Breast epithelium (tissue), 4 donors: ENCODE measurements around the gene LAP3. TPM values are rescaled to one million over a fixed set of nuclear protein-coding genes. Genes with fewer than 3 reads are reported as not detected.
A peak's percentile ranks its signal among the peaks of the same experiment; 100 is the strongest.

Source experiments
- DNase-seq, 2 donors: peaks; one replicate each; pipeline ENCODE4 v3.0.0-alpha.2; 2019; ENCODE audit warnings: low spot score in 2 of 2
- H3K27ac ChIP-seq, 2 donors: fragments of 200-600 bp; sonication (generic) in 1 of 2; one replicate each; pipeline ENCODE4 v1.5.1; 2016 to 2019; ENCODE audit warnings: mild to moderate bottlenecking in 1 of 2
- H3K27me3 ChIP-seq, 2 donors: fragments of 200-600 bp; sonication (generic) in 1 of 2; one replicate each; pipeline versions ENCODE4 v1.5.1 to v1.6.0; 2017 to 2019; ENCODE audit warnings: control low read depth in 1 of 2, mild to moderate bottlenecking in 1 of 2
- H3K36me3 ChIP-seq: fragments of 200-600 bp; one replicate; pipeline ENCODE4 v1.5.1; 2019
- H3K4me1 ChIP-seq, 2 donors: fragments of 200-600 bp; sonication (generic); one replicate each; pipeline ENCODE4 v1.5.1; 2016 to 2019; ENCODE audit warnings: control low read depth in 1 of 2
- H3K4me3 ChIP-seq, 3 donors: fragments of 200-600 bp; sonication (generic); 1 replicate in 2 of 3; 2 replicates in 1 of 3; pipeline ENCODE4 v1.5.1; 2016 to 2019; ENCODE audit warnings: mild to moderate bottlenecking in 3 of 3, moderate library complexity in 2 of 3
- H3K9me3 ChIP-seq, 2 donors: fragments of 200-600 bp; sonication (generic) in 1 of 2; one replicate each; pipeline ENCODE4 v1.5.1; 2016 to 2019; ENCODE audit warnings: control low read depth in 1 of 2
- CTCF ChIP-seq, 3 donors: fragments of 450-650 bp; IDR thresholded peaks; one replicate each; pipeline ENCODE4 v1.5.1; 2016 to 2017; ENCODE audit warnings: antibody characterized with exemption in 3 of 3, mild to moderate bottlenecking in 3 of 3, moderate library complexity in 3 of 3
- POLR2A ChIP-seq: fragments of 450-650 bp; IDR thresholded peaks from one replicate; pipeline ENCODE4 v1.6.1; 2016; ENCODE audit warnings: antibody characterized with exemption, mild to moderate bottlenecking, moderate library complexity
- POLR2AphosphoS5 ChIP-seq, 3 donors: sonication (generic); formaldehyde crosslinking; IDR thresholded peaks; one replicate each; pipeline ENCODE4 v1.6.1; 2017; ENCODE audit warnings: antibody characterized with exemption in 3 of 3
- intact Hi-C: fragments of 100-400 bp; cut with DNase I; formaldehyde crosslinking; loops from one replicate; pipeline ENCODE4 v1.15.1; 2023; ENCODE audit warnings: low total_unique reads
- total RNA-seq, 3 donors: library from RNA; depleted of rRNA; stranded (reverse); fragments of >200 nt; gene quantifications; one replicate each; pipeline ENCODE4 v1.1.0, GENCODE V29; 2016

Gene LAP3
- 10 to 100 TPM; 72.4 to 93.4 (median 81.0) TPM for total RNA-seq

- intact Hi-C loops, result no loop called here
- Histone ChIP-seq H3K4me3 (peak within 1 kb of the TSS; percentile 72 to 99 (median 92)), H3K27me3 (no peaks in the 10 kb centered on the region), H3K4me1 (no peaks in the 10 kb centered on the region), H3K9me3 (no peaks in the 10 kb centered on the region), H3K27ac (peak within 1 kb of the TSS; percentile 87 to 97), H3K36me3 (no peaks in the 10 kb centered on the region)
- peak; percentile 48 for TF ChIP-seq POLR2A
- no peak for TF ChIP-seq CTCF (IDR thresholded peaks at IDR 0.05)
- peak; percentile 87 to 93 (median 87) for TF ChIP-seq POLR2AphosphoS5 (IDR thresholded peaks at IDR 0.05)
- DNase-seq, result peak; percentile 96 to 99
These were observed at the start of gene LAP3 for GRCh38 chr4:17576932-17577664. TSS of gene LAP3 (plus strand) at chr4:17577198. CDS start at chr4:17577466, 268 bp downstream.

- Histone ChIP-seq H3K27ac (no peak overlapping the region), H3K4me3 (no peak overlapping the region), H3K36me3 (no peaks in the 10 kb centered on the region), H3K9me3 (no peaks in the 10 kb centered on the region), H3K4me1 (no peaks in the 10 kb centered on the region), H3K27me3 (no peaks in the 10 kb centered on the region)
- no peak for TF ChIP-seq POLR2AphosphoS5 (IDR thresholded peaks at IDR 0.05)
- TF ChIP-seq CTCF (IDR thresholded peaks at IDR 0.05), result no peak
- no peak for TF ChIP-seq POLR2A
- intact Hi-C loops, result no loop called here
- no peak for DNase-seq
These were observed 48.3 kb upstream of the LAP3 start for GRCh38 chr4:17528551-17529165.

- no peak for DNase-seq
- no peaks in the 10 kb centered on the region for H3K9me3 ChIP-seq
- intact Hi-C loops, result no loop called here
- no peaks in the 10 kb centered on the region for H3K36me3 ChIP-seq
- no peaks in the 10 kb centered on the region for H3K27me3 ChIP-seq
- no peak overlapping the region for H3K4me3 ChIP-seq
- H3K27ac ChIP-seq, result no peak overlapping the region
- H3K4me1 ChIP-seq, result no peaks in the 10 kb centered on the region
- TF ChIP-seq POLR2A, result no peak
- no peak for TF ChIP-seq CTCF (IDR thresholded peaks at IDR 0.05)
- no peak for TF ChIP-seq POLR2AphosphoS5 (IDR thresholded peaks at IDR 0.05)
These were observed 45.3 kb upstream of the LAP3 start for GRCh38 chr4:17531538-17532285.

GRCh38 chr4:17534705-17535104 is 42.3 kb upstream of the LAP3 start:
- no peak for TF ChIP-seq CTCF (IDR thresholded peaks at IDR 0.05)
- no peak for TF ChIP-seq POLR2A
- TF ChIP-seq POLR2AphosphoS5 (IDR thresholded peaks at IDR 0.05), result no peak
- intact Hi-C loops, result no loop called here
- no peak for DNase-seq
- Histone ChIP-seq H3K27me3 (no peaks in the 10 kb centered on the region), H3K4me3 (no peak overlapping the region), H3K4me1 (no peaks in the 10 kb centered on the region), H3K27ac (no peak overlapping the region), H3K36me3 (no peaks in the 10 kb centered on the region), H3K9me3 (no peaks in the 10 kb centered on the region)

GRCh38 chr4:17535242-17535641 is 41.8 kb upstream of the LAP3 start:
- Histone ChIP-seq H3K4me3 (no peak overlapping the region), H3K4me1 (no peaks in the 10 kb centered on the region), H3K36me3 (no peaks in the 10 kb centered on the region), H3K27me3 (no peaks in the 10 kb centered on the region), H3K27ac (no peak overlapping the region), H3K9me3 (no peaks in the 10 kb centered on the region)
- DNase-seq, result no peak
- TF ChIP-seq POLR2A (no peak), POLR2AphosphoS5 (IDR thresholded peaks at IDR 0.05) (no peak), CTCF (IDR thresholded peaks at IDR 0.05) (no peak)
- intact Hi-C loops, result no loop called here
